ENCODE data around the gene ASMTL.

- TF ChIP-seq POLR2A (IDR thresholded peaks at IDR 0.05) (no peak), CTCF (IDR thresholded peaks at IDR 0.05) (no peak)
These were observed 12.8 kb upstream of the ASMTL start for GRCh38 chrX:1465286-1466231.

Data from prostate gland (tissue), 2 donors.